Stimulated activated CD4-positive, alpha-beta T cell treated with anti-CD3 and anti-CD28 coated beads, TNF-alpha, amount 100 ng/mL, for 4 hours (primary cell): ENCODE data around the gene CAST.

ENCODE experiments used
- DNase-seq, 3 experiments: peaks; one replicate each; pipeline ENCODE4 v3.0.0-alpha.2; 2020; ENCODE audit warnings: low read depth in 3 of 3

Gene CAST

DNA sequence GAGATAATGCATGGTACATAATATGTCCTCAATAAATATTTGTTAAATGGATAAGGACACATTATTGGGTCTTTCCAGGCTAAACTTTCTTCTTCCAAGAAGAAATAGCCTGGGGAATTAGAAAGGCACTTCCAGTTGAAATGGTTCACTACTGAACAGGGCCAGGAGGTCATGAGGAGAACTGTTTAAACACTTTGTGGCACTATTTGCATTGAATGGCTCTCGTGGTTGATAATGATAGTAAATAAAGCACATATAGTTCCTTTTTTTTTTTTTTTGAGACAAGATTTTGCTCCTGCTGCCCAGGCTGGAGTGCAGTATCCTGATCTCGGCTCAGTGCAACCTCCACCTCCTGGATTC is 19.9 kb upstream of the CAST start:
- DNase-seq, result no peak

DNA sequence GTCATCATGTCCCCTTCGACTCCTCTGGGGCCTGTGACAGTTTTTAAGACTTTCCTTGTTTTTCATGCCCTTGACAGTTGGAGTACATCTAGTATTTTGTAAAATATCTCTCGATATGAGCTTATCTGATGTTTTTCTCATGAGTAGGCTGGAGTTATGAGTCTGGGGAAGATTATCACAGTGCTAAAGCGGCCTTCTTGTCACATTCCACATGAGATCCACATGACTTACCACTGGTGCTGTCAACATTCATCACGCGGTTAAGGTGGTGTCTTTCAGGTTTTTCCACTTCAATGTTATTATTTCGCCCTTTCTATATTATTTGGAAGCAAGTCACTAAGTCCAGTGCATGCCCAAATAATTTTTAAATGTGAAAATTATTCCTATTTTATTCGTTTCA is 17.1 kb upstream of the CAST start:
- DNase-seq, result no peak

DNA sequence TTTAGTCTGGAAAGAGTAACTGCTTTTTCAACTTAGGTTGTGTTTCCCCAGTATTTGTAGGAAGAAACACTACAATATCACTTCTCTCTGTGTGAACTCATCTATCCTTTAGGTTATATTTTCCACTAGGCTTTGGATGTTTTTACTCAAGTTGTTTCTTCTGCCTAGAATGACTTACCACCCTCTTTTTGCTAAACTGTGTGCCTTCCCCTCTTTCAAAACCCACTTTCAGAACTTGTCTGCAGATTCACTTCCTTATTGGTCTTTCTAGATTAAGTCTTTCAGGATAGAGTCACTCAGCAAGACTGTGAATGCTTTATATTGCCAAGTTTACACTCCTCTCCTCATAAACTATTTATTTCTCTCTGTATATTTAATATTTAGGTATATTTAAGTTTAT is 14.2 kb upstream of the CAST start:
- DNase-seq, result no peak

DNA sequence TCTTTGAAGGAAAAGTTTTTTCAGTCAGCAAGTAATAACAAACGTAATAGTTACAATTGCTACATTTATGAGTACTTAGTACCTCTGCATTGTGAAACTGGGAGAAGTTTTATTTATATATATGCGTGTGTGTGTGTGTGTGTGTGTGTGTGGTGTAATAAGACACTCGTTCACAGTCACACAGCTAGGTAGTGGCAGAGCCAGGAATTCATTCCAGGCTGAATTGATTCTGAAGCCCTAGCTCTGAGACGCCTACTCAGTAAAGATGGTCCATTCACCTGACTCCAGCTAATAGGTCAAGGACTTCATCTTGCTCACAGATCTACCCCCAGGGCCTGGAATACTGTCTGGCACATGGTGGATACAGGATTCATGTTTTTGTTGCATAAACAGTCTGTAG is 13.6 kb upstream of the CAST start:
- DNase-seq, result no peak

DNA sequence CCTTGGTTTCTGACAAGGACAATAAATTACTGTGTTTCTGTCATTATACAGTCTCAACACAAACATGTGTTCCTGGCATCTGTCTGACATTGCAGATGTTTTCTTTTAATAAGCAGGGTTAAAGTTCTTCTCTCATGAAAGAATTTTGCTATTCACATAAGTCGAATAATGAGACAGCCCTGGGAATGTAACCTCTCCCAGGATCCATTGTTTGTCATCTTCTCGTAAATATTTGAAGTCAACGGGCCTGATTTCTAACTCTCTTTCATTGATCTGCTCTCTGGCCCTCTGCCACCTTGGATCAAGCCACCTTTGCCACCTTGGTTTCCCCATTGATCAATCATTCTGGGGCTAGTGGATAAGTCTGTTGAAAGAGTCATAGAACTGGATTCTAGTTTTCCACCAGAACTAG is 12.9 kb upstream of the CAST start:
- DNase-seq, result no peak

DNA sequence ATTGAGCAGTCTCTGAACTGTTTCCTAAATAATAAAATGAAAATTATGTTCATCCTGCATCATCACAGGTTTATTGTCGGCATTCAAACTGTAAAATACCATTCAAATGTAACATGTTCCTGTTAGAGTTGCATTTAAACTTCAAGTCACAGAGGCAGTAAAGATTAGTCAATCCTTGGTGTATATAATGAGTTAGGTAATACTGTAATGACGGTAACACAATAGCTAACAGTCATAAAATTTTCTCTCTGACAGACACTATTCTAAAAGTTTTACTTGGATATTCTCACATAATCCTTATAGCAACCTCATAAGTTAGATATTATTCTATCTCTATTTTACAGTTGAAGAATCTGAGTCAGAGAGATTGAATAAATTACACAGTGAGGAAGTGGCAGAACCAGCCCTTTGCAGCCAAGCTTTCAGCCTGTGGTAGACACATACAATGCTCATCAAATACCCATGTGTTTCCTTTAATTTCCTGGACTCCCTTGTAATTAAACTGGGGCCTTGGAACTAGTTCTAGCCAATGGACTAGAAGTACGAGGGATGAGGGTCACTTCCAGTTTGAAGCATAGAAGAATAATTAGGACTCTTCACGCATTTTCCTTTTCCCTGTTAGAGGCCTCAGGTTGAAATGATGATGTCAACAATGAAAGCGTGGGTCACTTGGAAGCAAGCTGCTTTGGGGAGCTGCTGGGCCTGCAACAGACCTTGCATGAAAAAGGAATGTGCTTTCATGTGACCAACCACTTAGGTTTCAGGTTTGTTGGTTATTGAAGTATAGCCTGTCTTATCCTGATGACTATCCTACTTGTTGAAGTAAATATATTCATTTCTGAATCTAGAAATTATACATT is 12.3 kb upstream of the CAST start:
- no peak for DNase-seq

DNA sequence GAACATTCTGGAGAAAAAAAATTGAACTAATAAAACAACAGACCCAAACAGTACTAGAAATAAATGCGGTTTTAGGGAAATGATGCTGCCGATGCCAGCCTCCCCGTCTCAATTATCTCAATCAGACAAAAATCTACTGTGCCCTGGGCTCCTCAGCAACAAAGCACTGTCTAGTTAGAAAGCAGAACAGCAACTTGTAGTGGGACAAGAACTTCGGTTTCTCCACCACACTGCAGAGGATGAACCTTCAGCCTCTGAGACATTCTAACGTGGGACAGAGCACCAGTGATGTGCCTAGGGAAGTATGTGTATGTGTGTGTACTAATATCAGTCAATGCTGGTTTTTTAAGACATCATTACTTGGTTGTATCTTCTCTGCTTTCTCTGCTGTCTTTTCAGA is 11.1 kb upstream of the CAST start:
- DNase-seq, result no peak

DNA sequence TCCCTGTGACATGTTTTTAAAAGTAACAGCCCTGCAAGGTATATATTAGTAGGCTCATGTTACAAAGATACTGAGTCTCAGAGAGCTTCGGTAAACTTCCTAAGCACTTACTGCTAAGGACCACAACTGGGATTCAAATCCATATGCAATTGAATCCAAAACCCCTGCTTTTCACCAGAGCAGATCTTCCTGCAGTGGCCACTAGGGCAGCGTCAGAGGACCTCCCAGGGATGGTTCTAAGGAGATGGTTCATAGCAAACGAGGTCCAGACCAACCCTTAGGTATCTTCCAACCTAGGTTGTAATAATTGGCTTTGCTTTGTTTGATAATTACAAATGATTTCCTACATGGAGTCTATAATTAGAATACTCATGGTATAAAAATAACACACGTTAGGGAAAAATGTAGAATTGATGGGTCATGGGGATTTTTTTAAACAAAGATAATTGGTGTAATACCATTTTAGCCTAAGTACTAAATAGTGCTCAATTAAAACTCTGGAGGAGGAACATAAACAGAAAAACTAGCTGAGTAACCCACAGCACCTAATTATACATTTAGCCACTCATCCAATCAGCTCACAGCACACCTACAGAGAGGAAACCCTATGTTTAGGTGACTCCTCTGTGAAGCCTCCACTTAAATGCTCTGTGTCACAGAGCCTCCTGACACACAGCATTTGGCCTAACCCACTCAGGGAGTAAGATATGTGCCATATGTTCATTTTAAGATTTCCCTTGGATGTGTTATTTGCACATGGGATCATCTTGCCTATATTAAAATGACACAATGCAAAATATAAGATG is 10.0 kb upstream of the CAST start:
- DNase-seq, result no peak

DNA sequence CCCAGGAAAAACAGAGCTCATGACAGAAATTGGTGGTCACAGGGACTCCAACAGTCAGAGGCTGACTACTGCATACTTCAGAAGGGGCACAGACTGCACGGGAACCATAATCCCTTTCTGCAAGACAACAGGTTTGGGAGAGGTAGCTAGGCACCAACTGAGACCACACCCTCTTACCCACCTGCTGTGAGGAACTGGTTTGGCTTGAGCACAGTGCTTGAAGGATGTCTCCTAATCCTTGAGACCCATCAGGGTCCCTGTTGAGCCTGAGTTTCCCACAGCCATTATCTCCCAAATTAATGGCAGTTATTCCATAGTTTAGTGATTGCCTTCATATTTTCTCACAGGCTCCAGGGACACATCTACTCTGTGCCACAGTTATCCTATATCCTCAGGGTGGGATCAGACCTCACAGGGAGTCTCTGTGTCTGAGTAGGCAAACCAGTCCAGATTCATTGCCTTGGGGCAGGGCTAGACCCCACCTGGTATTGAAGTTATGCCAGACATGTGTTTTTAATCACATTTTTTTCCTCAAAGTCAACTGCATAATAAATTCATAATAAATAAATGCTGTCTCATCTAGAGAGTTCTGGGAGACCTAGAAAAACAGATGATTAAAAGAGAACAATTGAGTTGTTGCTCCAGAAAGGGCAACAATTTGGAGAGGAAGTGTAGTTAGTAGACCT is 9.3 kb upstream of the CAST start:
- DNase-seq, result no peak

DNA sequence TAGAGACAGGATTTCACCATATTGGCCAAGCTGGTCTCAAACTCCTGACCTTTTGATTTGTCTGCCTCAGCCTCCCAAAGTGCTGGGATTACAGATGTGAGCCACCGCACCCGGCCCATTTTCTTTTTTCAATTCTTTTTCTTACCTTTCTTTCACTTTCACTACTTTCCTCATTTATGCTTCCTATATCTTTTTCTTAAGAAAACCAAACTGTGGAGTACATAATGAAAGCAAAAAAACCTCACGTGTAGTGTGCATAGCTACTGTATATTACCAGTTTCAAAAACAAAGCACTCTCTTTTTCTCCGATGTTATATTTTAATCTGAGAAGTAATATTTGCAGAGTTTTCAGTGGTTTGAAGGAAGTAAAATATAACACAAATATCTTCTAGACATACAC is 8.0 kb upstream of the CAST start:
- DNase-seq, result no peak

DNA sequence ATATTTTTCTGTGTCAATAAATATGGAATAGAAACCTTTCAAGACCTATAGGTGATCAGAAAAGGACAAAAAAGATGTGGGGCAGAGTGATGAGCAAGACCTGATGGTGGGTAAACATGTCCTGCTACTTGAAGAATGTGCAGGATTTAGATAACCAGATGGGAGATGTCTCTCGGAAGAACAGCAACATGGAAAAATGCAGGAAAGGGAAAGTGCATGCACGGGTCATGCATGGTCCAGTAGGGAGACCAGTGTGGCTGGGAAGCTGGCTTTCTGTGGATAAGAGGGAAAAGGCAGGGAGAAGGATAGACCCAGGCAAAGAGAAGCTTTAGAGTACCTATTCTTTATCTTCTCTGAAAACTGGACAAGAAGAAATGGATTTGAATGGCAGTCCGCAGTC is 7.1 kb upstream of the CAST start:
- DNase-seq, result no peak

DNA sequence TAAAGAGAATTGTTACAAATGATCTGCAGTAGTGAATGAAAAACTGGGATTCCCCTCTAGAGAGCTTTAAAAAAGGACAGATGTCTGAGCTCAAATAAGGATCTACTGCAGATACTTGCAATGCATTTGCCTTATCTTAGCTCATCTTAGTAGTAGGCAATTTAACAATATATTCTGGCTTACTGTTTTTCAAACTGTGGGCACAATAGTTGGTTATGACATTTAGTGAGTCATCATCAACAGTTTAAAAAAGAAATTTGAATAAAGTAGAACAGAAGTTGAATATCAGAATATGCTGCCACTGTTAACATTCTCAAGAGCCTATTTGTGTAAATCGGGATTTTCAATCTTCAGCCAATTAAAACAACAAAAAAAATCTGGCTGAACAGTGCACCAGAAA is 6.7 kb upstream of the CAST start:
- DNase-seq, result no peak

DNA sequence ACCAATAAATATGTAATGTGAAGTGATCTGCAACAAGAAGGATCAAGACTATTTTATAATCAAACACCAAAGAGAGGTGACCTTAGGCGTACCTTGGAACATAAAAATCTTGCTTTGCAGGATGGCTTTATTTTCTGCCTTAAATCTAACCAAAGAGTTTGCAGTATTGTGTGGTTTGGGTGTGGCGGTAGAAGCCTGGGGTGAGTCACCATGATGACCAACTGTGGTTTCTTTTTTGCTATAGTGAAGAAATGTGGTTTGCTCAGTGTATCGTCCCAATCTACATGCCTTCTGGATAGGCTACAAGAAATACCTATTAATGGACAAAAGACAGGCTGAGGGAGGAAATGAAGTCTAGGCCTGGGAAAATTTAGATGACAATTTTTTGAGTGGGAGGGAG is 5.1 kb upstream of the CAST start:
- peak in 1 of 3 experiments; percentile 9 for DNase-seq

DNA sequence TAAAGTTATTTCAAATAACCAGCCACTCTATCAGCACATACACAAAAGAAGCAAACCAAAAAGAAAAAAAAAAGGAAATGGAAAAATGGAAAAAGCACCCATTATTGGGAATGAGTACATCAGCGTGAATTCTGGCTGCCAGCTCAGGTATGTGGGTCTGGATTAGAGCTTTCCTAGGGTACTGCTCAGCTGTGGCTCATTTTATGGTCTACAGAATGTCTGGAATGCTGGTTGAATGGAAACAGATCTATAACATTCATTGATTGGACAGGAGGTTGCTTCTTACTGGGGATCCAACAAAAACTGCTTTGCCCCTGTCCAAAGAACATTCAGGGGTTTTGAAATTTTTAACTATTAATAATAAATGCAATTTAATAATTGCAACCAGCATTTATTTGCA is 3.9 kb upstream of the CAST start:
- no peak for DNase-seq

DNA sequence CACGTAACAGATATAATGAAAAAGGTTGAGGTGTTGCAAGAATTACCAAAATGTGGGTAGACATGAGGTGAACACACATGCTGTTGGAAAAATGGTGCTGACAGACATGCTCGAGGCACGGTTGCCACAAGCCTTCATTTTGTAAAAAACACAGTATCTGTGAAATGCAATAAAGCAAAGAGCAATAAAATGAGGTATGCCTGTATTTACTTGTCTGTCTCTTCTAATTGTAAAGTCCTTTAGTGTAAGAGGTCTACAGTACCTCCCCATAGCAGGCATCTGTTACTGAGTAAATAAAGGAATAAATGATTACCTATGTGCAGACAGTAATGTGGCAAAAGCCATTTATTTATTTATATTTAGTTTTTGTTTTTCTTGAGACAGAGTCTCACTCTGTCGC is 3.0 kb upstream of the CAST start:
- no peak for DNase-seq

DNA sequence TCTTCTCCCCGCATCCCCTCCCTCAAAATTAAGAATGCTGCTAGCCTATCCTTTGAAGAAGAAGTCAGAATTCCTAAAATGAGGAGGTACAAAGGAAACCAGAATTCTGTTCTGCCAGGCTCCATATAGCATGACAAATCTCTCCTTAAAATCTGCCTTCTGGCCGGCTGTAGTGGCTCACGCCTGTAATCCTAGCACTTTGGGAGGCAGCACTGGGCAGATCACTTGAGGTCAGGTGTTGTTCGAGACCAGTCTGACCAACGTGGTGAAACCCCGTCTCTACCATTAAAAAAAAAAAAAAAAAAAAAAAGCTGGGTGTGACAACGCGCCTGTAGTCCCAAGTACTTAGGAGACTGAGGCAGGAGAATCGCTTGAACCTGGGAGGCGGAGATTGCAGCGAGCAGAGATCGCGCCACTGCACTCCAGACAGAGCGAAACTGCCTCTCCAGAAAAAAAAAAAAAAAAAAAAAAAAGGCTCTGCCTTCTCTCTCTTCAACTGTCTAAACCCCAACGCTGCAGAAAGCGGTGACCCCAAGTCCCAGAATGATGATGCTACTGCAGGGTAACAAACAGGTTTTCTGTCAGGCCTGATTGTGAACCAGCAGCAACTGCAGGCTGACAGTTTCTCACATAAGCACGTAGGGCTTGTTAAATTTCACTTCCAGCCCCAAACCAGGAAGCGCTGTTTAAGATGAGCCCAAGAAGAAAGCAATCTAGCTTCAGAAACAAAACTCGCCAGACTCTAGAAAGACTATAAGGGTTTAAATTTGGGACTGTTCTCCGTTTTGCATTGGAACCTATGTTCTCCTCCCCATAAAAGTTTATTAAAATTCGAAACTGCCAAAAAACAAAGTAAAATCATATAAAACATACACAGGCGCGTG is 963 bp upstream of the CAST start:
- peak in 1 of 3 experiments; percentile 4 for DNase-seq

DNA sequence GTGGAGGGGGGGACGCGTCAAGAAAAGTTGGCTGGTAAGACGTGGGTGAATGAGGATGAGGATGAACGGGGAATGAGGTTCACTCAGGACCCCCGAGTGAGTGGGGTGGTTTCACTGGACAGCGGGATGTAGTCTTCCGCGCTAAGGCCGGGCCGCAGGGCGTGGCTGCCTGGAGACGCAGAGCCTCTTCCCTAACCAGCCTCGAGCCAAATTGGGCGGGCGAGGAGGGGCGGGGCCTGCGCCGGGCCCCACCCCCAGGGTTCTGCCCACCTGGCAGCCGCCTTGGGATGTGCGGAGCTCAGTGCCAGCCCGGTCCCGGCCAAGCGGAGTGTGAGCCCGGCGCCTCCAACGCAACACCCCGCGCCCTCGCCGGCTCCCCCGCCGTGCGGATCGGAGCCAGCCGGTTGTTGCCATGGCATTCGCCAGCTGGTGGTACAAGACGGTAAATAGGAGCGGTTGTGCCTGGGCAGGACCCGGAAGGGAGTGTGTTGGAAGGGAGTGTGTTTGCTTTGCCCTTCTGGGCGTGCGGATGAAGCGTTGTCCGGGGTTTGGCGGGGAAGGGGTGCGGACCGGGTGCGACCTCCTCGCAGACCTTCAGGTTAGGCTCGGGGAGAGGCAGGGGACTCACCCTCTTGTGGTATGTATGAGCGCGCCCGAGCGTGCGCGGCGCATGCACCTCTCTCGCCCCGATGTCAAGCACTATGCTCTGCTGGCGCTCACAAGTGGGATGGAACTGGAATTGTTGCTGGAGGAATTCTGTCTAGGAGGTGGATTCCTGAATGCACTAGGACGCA is 746 bp downstream of the CAST start:
- DNase-seq, result peak; percentile 71 to 81 (median 76)

DNA sequence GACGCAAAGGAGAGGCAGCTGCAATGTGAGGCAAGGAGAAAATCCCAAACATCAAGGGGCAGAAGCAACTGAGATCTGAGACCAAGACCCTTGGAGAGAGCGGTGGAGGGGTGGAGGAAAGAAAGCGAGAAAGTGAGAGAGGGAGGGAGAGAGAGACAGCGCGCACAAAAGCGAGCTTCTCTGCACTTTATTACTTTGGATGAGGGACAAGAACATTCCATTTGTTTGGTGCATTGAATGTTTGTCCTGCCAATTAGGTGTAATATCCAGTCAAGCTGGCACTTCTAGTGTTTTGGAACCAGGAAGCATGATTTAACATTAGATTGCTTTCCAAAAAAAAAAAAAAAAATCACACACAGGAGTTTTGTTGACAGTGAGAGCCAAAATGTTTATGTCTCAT is 1.4 kb downstream of the CAST start:
- no peak for DNase-seq

DNA sequence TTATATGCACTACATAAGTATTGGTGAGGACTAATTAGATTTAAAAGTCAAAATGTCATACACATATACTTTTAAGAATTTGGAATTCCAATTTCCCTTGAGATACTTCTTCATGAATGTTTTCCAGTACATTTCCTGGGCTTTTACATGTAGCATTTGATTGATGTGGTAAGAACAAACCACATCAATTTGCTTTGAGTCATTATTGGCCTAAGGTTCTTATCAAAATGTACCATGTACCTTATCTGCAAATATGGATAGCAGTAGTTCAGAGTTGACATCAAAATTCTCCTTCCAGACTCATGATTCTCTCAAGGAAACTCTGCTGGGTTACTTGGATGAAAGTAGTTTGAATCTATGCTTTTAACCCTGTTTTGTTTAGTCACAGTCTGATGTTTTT is 2.5 kb downstream of the CAST start:
- DNase-seq, result no peak

DNA sequence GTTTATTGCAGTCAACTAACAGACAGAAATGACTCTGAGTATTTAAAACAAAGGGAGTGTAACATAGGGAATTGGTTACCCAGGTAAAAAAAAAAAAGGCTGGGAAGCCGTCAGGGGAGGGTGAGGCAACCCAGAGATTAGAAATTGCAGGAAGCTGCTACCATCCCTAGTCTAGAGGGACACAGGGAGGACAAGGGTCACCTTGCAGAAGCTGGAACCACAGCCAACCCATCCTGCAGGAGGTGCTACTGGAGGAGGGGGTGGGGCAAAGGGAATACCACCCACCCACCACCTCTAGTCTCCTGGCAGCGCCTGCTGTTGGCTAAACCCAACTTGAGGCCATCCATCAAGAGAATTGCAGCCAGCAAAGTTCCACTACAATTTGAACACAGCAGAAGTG is 6.5 kb downstream of the CAST start:
- DNase-seq, result no peak

DNA sequence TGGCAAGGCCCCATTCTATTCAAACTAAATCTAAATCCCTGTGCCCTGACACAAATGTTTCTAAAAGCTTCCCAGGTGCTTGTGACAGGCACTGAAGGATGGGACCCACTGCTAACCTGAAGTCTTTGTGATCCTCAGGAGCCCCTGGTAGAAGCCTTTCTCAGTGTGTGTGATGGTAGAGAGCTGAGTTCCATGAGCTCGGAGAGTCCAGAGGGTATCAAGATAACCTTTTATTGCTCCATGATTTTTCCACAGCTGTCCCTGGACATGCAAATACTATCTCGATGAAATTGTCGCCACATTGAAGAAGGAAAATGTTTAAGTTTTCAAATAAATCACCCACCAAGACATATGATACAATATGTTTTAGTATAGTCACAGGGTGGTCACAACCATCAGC is 7.7 kb downstream of the CAST start:
- DNase-seq, result no peak
